HG02870 (cell line): ENCODE results near the gene ANTXR1.

Experiments used
- ATAC-seq: cut with Tn5 transposase; IDR thresholded peaks from one replicate; pipeline ENCODE4 v1.9.1; 2021; ENCODE audit warnings: mild to moderate bottlenecking, moderate library complexity; ENCODE audit not compliant: unreplicated experiment

The ANTXR1 gene

GRCh38 chr2:69001879-69002278 lies 11.1 kb upstream of the ANTXR1 start:
- no peak for ATAC-seq

GRCh38 chr2:69003731-69004130 lies 9.2 kb upstream of the ANTXR1 start:
- ATAC-seq, result no peak

GRCh38 chr2:69007169-69007568 lies 5.8 kb upstream of the ANTXR1 start:
- ATAC-seq, result no peak

GRCh38 chr2:69007603-69008002 lies 5.4 kb upstream of the ANTXR1 start:
- no peak for ATAC-seq

- no peak for ATAC-seq
These were observed 2.4 kb upstream of the ANTXR1 start for GRCh38 chr2:69010437-69011194.

GRCh38 chr2:69011611-69012157 lies 1.3 kb upstream of the ANTXR1 start:
- no peak for ATAC-seq

- ATAC-seq, result no peak
These were observed 453 bp upstream of the ANTXR1 start for GRCh38 chr2:69012310-69013141.

GRCh38 chr2:69013840-69014821 lies 1.2 kb downstream of the ANTXR1 start:
- no peak for ATAC-seq

GRCh38 chr2:69017080-69017479 lies 4.1 kb downstream of the ANTXR1 start:
- ATAC-seq, result no peak

GRCh38 chr2:69017835-69018234 lies 4.9 kb downstream of the ANTXR1 start:
- ATAC-seq, result no peak

- no peak for ATAC-seq
These were observed 5.7 kb downstream of the ANTXR1 start for GRCh38 chr2:69018678-69019095.

GRCh38 chr2:69020496-69021426 lies 7.8 kb downstream of the ANTXR1 start:
- ATAC-seq, result no peak

- no peak for ATAC-seq
These were observed 8.7 kb downstream of the ANTXR1 start for GRCh38 chr2:69021727-69022126.

- no peak for ATAC-seq
These were observed 9.6 kb downstream of the ANTXR1 start for GRCh38 chr2:69022548-69022947.

GRCh38 chr2:69023236-69023635 lies 10.3 kb downstream of the ANTXR1 start:
- no peak for ATAC-seq

GRCh38 chr2:69026026-69026425 lies 13.0 kb downstream of the ANTXR1 start:
- ATAC-seq, result no peak

- no peak for ATAC-seq
These were observed 13.9 kb downstream of the ANTXR1 start for GRCh38 chr2:69026691-69027459.

- ATAC-seq, result no peak
These were observed 17.9 kb downstream of the ANTXR1 start for GRCh38 chr2:69030800-69031428.
